ENCODE measurements around the gene OR2T34. TPM values are rescaled to one million over a fixed set of nuclear protein-coding genes. Genes with fewer than 3 reads are reported as not detected.

OR2T34 gene
- total and polyA plus RNA-seq, 7 donors = not detected

- Histone ChIP-seq H3K36me3 (no peaks in the 10 kb centered on the region), H3K27ac (no peak overlapping the region), H3K27me3 (no peaks in the 10 kb centered on the region), H3K4me1 (no peaks in the 10 kb centered on the region), H3K9me3 (no peaks in the 10 kb centered on the region), H3K4me3 (no peak overlapping the region)
- intact Hi-C loops (cut with DNase I) = no loop called here
- 29 to 72% methylated on average over 2 of the region's 2 CpGs for WGBS, 2 donors
- DNase-seq = no peak
- TF ChIP-seq POLR2AphosphoS5 (IDR thresholded peaks at IDR 0.05) (no peak), POLR2A (IDR thresholded peaks at IDR 0.05) (no peak), EP300 (IDR thresholded peaks at IDR 0.05) (no peak), CTCF (IDR thresholded peaks at IDR 0.05) (no peak)
Measured at GRCh38 chr1:248596615-248597014, 22.1 kb upstream of the OR2T34 start.

GRCh38 chr1:248593226-248593625, 18.7 kb upstream of the OR2T34 start:
- no peak overlapping the region for H3K27ac ChIP-seq
- no peaks in the 10 kb centered on the region for H3K9me3 ChIP-seq
- no peaks in the 10 kb centered on the region for H3K36me3 ChIP-seq
- H3K4me1 ChIP-seq = no peaks in the 10 kb centered on the region
- H3K27me3 ChIP-seq = no peaks in the 10 kb centered on the region
- intact Hi-C loops (cut with DNase I) = no loop called here
- 83 to 87% methylated on average over 5 of the region's 5 CpGs for WGBS, 2 donors
- TF ChIP-seq POLR2A (IDR thresholded peaks at IDR 0.05) (no peak), CTCF (IDR thresholded peaks at IDR 0.05) (no peak), POLR2AphosphoS5 (IDR thresholded peaks at IDR 0.05) (no peak), EP300 (IDR thresholded peaks at IDR 0.05) (no peak)
- no peak overlapping the region for H3K4me3 ChIP-seq
- DNase-seq = no peak

- no peak for TF ChIP-seq POLR2AphosphoS5 (IDR thresholded peaks at IDR 0.05)
- no peak for TF ChIP-seq CTCF (IDR thresholded peaks at IDR 0.05)
- TF ChIP-seq EP300 (IDR thresholded peaks at IDR 0.05) = no peak
- TF ChIP-seq POLR2A (IDR thresholded peaks at IDR 0.05) = no peak
- DNase-seq = no peak
- no peaks in the 10 kb centered on the region for H3K9me3 ChIP-seq
- WGBS, 2 donors = 72 to 84% methylated on average over 1 of the region's 1 CpG
- intact Hi-C loops (cut with DNase I) = no loop called here
- H3K4me1 ChIP-seq = no peaks in the 10 kb centered on the region
- no peak overlapping the region for H3K4me3 ChIP-seq
- H3K27me3 ChIP-seq = no peaks in the 10 kb centered on the region
- no peak overlapping the region for H3K27ac ChIP-seq
- H3K36me3 ChIP-seq = no peaks in the 10 kb centered on the region
Measured at GRCh38 chr1:248592655-248593054, 18.1 kb upstream of the OR2T34 start.

GRCh38 chr1:248590055-248590454, 15.5 kb upstream of the OR2T34 start:
- Histone ChIP-seq H3K36me3 (no peaks in the 10 kb centered on the region), H3K4me1 (no peaks in the 10 kb centered on the region), H3K27ac (no peak overlapping the region), H3K27me3 (no peaks in the 10 kb centered on the region), H3K4me3 (no peak overlapping the region), H3K9me3 (no peaks in the 10 kb centered on the region)
- intact Hi-C loops (cut with DNase I) = no loop called here
- TF ChIP-seq EP300 (IDR thresholded peaks at IDR 0.05) (no peak), POLR2AphosphoS5 (IDR thresholded peaks at IDR 0.05) (no peak), CTCF (IDR thresholded peaks at IDR 0.05) (no peak), POLR2A (IDR thresholded peaks at IDR 0.05) (no peak)
- DNase-seq = no peak
- WGBS, 2 donors = 93% methylated on average over 17 of the region's 17 CpGs

- DNase-seq = no peak
- no peak overlapping the region for H3K4me3 ChIP-seq
- intact Hi-C loops (cut with DNase I) = no loop called here
- TF ChIP-seq POLR2AphosphoS5 (IDR thresholded peaks at IDR 0.05) (no peak), EP300 (IDR thresholded peaks at IDR 0.05) (no peak), CTCF (IDR thresholded peaks at IDR 0.05) (no peak), POLR2A (IDR thresholded peaks at IDR 0.05) (no peak)
- no peaks in the 10 kb centered on the region for H3K27me3 ChIP-seq
- no peaks in the 10 kb centered on the region for H3K9me3 ChIP-seq
- WGBS, 2 donors = 75 to 85% methylated on average over 3 of the region's 3 CpGs
- H3K27ac ChIP-seq = no peak overlapping the region
- no peaks in the 10 kb centered on the region for H3K4me1 ChIP-seq
- H3K36me3 ChIP-seq = no peaks in the 10 kb centered on the region
Measured at GRCh38 chr1:248589334-248589733, 14.8 kb upstream of the OR2T34 start.

Data from sigmoid colon (tissue), 7 donors.